Measurements from ENCODE around the gene AKT1. TPM values are rescaled to one million over a fixed set of nuclear protein-coding genes. Genes with fewer than 3 reads are reported as not detected.

Gene AKT1
- total RNA-seq, 4 donors from 2014 or later: 51.9 to 91.0 (median 88.7) TPM

- peak overlapping the region; percentile 45 for H3K4me3 ChIP-seq (ENCODE audit: low read depth, poor library complexity, severe bottlenecking)
- TF ChIP-seq CTCF (IDR thresholded peaks at IDR 0.05): no peak
- peak in 1 of 2 donors; percentile 11 for TF ChIP-seq POLR2A (IDR thresholded peaks at IDR 0.05)
- intact Hi-C loops (cut with DNase I; ENCODE audit: low total_unique reads): no loop called here
- 5 to 12% methylated on average over 10 to 22 of the region's 83 CpGs for WGBS, 2 donors
- peak; percentile 65 to 97 for DNase-seq (ENCODE audit: low spot score in 2 of 2)
Observed at GRCh38 chr14:104800015-104800770, 4.6 kb upstream of the AKT1 start.

GRCh38 chr14:104799244-104800014 is 3.9 kb upstream of the AKT1 start:
- intact Hi-C loops (cut with DNase I; ENCODE audit: low total_unique reads): no loop called here
- WGBS, 2 donors: 38 to 48% methylated on average over 21 of the region's 21 CpGs
- TF ChIP-seq CTCF (IDR thresholded peaks at IDR 0.05) (no peak), POLR2A (IDR thresholded peaks at IDR 0.05) (no peak)
- no peak overlapping the region for H3K4me3 ChIP-seq (ENCODE audit: low read depth, poor library complexity, severe bottlenecking)
- DNase-seq (ENCODE audit: low spot score in 2 of 2): no peak

GRCh38 chr14:104798300-104799243 is 3.0 kb upstream of the AKT1 start:
- no peak for DNase-seq (ENCODE audit: low spot score in 2 of 2)
- 78 to 80% methylated on average over 16 of the region's 16 CpGs for WGBS, 2 donors
- no peak overlapping the region for H3K4me3 ChIP-seq (ENCODE audit: low read depth, poor library complexity, severe bottlenecking)
- TF ChIP-seq CTCF (IDR thresholded peaks at IDR 0.05) (no peak), POLR2A (IDR thresholded peaks at IDR 0.05) (no peak)
- intact Hi-C loops (cut with DNase I; ENCODE audit: low total_unique reads): no loop called here

- DNase-seq (ENCODE audit: low spot score in 2 of 2): no peak
- TF ChIP-seq CTCF (IDR thresholded peaks at IDR 0.05): no peak
- no peak for TF ChIP-seq POLR2A (IDR thresholded peaks at IDR 0.05)
- 59 to 72% methylated on average over 6 to 18 of the region's 18 CpGs for WGBS, 2 donors
- H3K4me3 ChIP-seq (ENCODE audit: low read depth, poor library complexity, severe bottlenecking): no peak overlapping the region
- intact Hi-C loops (cut with DNase I; ENCODE audit: low total_unique reads): no loop called here
Observed at GRCh38 chr14:104797115-104798044, 1.8 kb upstream of the AKT1 start.

GRCh38 chr14:104796687-104797081 is 1.1 kb upstream of the AKT1 start:
- whole genome bisulfite sequencing, 2 donors: 66 to 88% methylated on average over 4 to 6 of the region's 6 CpGs
- TF ChIP-seq POLR2A (IDR thresholded peaks at IDR 0.05) (no peak), CTCF (IDR thresholded peaks at IDR 0.05) (no peak)
- intact Hi-C loops (cut with DNase I; ENCODE audit: low total_unique reads): no loop called here
- no peak overlapping the region for H3K4me3 ChIP-seq (ENCODE audit: low read depth, poor library complexity, severe bottlenecking)
- no peak for DNase-seq (ENCODE audit: low spot score in 2 of 2)
